HG03432 (cell line): Measurements from ENCODE around the gene KPNA1.

Source experiments
- ATAC-seq: cut with Tn5 transposase; IDR thresholded peaks from one replicate; pipeline ENCODE4 v1.9.1; 2021; ENCODE audit warnings: mild to moderate bottlenecking, moderate library complexity; ENCODE audit not compliant: unreplicated experiment

The KPNA1 gene

DNA sequence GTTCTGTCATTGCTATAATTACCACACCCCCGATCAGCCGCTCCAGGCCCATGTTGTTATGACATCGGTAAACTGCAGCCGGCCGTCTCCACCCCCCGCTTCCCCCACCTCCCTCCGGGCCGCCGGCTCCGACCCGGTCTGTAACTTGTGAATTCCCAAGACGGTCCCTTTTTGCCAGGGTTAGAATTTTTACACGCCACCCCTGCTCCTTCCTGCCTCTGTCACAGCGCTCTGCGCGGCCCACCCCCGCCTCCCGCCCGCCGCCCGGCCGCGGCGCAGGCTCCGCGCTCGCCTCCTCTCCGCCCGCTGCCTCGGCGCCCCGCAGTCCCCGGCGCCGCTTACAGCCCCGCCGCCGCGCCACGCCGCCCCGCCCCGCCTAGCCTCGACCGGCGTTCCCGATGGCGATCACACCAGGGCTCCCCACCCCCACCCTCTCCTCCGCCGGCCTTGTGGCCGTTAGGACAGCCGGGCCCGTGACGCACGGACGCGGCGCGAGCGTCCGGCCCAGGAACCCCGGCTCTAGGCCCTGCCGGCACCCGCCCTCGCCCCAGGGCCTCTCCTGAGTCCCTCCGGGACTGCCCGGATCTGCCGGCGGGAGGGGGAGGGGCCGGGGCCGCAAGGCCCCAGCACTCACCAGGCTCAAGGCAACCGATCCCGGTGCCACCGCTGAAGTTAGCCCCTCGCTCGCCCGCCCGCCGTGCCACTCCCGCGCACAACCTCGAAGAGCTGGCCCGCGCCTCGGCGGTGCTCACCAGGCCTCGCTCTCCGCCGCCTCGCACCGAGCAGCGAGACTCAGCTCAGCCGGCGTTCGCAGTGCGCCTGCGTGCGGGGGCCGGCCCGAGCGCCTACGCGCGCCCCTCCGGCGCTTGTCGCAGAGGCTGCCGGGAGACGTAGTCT lies at the start of gene KPNA1:
Gene KPNA1 (minus strand): TSS at position 817 of the 897 bp plus-strand sequence. CDS start 18,374 bp downstream, outside the sequence.
- ATAC-seq = peak; percentile 88

DNA sequence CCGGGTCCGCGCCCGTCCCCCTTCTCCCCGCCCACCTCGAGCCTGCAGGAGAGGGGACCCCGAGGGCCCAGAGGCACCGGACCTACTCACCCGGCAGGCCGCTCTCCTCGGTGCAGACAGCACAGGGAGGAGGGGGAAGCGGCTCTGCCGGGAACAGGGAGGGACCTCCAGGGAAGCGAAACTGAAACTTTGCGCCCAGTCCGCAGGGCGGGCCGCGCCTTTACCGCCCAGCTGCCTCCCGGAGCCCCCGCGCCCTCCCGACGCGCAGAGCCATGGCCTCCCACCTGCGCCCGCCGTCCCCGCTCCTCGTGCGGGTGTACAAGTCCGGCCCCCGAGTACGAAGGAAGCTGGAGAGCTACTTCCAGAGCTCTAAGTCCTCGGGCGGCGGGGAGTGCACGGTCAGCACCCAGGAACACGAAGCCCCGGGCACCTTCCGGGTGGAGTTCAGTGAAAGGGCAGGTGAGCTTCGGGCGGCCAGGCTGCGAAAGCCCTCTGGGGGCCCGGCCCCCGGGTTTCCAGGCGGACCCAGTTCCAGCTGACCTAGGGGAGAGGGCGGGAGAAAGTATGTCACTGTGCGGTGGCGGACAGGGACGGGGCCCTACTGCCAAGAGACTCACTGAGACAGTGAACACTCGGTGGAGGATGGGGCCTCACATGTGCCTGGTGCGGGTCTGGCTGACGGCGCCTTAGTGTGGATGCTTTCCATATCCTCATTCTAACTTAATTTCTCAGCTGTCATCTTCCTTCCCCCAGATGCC lies 49.6 kb upstream of the KPNA1 start, which contains the start of the genes DTX3L and PARP9:
Gene DTX3L (plus strand): TSS at position 184 of the 758 bp plus-strand sequence. CDS start 89 bp downstream, at position 273.
Gene PARP9 (minus strand): TSS at position 146 of the 758 bp plus-strand sequence. CDS start 4,680 bp downstream, outside the sequence.
- ATAC-seq = peak; percentile 78

DNA sequence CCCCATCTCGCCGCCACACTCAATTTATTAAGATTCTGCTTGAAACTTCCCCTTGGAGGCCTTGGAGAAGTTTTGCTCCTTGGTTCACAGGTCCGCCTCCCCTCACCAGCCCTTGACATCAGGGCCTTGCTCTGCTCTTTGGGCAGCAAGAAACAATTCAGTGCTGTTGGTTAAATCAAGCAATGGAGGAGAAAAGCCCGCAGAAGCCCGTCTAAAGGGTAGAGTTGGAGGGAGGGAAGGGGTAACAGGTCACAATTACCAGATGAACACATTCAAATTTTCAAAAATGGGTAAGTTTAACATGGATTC lies 48.9 kb upstream of the KPNA1 start:
- ATAC-seq = peak; percentile 22

DNA sequence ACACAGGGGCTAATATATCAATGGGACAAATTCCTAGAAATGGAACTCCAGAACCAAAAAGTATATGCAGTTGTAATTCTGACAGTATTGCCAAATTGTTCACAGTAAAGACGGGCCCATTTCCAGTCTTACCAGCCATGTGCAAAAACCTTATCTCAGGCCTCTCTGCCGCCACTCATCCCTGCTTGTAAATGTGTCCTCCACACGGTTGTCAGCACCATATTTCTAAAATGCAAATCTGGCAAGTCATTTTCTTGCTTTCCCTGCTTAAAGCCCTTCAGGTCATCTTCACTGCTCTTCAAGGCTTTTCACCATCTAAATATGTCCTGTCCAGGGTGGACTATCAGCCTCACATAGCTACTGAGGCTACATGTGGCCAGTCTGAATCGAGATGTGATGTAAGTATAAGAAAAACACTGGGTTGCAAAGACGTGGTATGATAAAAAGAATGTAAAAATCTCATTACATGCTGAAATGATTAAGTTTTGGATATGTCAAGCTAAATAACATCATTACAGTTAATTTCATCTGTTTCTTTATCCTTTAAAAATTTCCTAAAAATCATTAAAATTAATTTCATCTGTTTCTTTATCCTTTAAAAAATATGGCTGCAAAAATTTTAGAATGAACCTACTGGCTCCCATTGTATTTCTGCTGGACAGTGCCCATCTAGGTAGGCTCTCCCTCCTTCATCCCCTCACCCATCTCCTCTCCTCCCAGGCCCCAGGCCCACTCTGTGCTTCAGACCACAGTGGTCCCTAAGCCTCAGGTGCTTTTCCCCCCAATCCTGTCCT lies 48.4 kb upstream of the KPNA1 start:
- ATAC-seq = no peak

DNA sequence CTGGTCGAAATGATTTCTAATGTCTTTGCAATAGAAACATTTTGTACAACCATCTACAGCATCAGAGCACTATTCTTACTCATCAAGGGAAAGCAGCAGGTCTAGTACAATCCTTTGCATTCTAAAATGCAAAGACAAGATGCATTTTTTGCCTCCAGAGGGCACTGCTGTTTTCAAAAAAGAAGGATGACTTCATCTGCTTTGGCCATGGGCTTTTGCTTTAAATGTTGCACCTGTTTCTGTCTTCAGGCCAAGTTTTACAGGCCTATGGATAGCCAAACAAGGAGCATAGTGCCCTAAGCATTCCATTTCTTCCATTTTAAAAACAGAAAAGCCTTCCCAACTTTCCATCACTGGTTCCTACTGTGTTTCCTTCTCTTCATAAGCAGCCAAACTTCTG lies 45.9 kb upstream of the KPNA1 start:
- no peak for ATAC-seq

DNA sequence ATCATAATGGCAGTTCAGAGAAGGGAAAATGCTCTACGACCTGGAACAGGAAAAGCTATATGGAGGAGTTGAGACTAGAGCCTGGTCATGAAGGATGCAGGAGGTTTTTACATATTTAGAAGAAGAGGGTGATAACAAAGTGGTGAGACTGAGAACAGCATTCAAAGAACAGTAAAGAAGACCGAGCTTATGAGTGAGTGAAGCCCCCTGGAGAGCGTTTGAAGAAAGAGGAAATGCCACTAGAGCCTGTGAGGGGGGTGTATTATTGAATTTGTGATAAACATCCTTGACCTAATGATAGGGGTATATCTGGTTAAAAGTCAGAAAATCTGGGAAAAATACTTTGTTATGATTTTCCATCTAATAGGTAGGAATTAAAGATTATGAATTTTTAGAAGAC lies 45.2 kb upstream of the KPNA1 start:
- ATAC-seq = no peak

DNA sequence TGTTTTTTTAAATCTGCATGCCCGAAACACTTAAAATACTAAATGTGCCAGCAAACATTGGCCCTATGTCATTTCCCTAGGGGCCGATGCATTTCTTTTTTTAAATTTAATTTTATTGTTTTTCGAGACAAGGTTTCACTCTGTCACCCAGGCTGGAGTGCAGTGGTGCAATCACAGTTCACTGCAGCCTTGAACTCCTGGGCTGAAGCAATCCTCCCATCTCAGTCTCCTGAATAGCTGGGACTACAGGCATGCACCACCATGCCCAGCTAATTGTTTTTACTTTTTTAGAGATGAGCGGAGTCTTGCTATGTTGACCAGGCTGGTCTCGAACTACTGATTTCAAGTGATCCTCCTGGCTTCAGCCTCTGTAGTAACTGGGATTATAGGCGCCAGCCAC lies 43.9 kb upstream of the KPNA1 start:
- ATAC-seq = no peak

DNA sequence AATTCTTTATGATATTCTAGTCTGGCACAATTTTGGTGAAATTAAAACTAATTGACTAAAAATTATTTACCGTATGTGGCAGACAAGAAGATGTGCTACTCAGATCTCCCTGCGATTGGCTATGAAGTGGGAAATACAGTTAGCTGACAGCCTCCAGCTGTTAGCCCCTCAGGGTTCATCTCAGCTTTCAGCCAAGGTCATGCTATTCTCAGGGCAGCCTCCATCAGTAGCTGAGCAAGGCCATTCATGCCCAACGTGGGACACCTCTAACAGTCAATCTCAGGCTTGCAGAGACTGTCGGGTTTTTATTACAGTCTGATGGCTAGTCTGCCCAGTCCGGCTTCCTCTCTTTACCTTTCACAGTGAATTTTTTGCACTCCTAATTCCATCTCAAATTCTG lies 42.6 kb upstream of the KPNA1 start:
- ATAC-seq = no peak

DNA sequence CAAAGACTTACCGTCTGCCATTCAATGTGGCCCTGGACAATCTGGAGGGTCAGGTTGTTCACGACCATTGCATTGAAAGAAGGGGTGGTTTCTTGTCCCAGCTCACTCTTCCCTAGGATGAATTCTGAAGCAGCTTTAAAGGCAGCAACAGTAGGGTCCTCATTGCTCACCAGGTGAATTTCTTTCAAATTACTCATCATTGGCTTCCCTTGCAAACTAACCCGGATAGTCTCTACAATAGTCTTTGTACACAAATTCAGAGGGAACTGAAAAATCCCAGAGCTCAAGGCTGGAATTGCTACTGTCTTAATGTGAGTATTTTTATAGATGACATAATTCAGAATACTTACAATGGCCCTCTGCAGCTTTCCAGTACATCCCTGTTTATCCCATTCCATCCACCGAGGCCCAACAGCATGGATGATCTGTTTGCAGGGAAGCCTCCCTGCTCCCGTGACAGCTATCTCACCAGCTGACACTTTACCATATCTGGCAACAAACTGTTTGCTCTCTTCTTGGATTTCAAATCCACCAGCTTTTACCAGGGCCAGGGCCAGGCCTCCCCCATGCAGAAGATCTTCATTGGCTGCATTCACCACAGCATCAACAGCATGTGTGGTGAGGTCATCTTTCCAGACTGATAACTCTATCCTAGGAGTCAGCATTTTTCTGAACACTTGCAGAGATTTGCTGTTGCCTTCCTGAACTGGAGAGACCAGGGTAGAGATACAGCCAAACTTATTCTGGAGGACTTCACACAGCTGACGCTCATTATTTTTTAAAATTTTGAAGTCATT lies 40.7 kb upstream of the KPNA1 start:
- ATAC-seq = no peak

DNA sequence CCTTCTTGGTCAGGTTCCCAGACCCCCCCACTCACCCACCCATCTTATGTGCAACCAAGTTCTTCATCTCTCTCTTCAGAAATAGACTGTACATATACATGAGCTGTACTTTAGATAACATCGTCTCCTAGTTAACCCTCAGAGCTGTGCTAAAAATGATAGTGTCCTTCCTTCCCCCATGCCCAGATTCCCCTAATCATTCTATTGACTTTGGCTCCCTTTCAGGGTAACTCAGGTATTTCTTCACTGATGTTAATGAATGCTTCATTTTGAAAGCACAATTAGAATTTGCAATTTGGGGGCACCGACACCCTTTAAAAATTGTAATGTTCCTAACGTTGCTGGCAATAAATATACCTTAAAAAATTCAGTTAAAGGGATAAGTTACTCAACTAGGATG lies 38.4 kb upstream of the KPNA1 start:
- no peak for ATAC-seq

DNA sequence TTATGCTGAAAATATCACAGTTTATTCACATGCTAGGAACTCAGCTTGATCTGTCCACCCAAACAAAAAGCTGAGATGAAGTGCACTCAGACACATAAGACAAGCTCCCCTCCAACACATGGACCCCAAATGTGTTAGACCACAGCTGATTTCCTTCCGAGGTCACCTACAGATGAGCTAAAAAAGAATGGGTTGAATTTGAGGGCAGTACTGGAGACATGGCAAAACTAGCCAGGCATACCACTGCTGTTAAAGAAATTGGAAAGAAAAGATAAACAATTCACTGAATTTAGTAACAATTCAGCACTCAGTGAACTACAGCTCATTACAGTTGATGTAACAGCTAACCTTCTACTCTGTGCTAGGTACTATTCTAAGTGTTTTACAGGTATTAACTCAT lies 33.9 kb upstream of the KPNA1 start:
- ATAC-seq = no peak

DNA sequence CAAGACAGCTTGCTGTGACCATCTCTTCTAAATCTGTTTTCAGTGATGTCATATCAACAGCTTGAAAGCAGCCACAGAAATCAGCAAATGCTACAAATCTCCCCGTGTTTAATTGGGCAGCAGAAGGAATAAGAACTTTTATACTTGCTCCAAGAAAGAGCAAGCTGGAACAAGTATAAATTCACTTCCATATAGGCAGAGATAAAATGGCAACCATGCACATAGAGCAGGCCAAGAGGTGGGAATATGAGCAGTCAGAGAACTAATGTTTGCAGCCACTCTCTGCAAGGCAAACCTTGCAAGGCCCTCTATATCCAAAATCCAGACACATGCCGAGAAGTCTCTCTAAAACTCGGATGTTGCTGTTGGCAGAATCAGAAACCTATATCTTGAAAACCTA lies 33.3 kb upstream of the KPNA1 start:
- no peak for ATAC-seq

DNA sequence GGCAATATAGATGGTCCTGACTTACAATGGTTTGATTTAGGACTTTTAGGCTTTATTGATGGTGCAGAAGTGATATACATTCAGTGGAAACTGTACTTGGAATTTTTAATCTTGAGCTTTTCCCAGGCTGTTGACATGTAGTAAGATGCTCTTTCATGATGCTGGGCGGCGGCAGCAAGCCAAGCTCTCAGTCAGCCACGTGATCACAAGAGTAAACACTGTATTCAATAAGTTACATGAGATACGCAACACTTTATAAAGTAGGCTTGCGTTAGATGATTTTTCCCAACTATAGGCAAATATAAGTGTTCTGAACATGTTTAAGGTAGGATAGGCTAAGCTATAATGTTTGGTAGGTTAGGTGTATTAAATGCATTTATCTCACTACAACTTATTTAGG lies 31.4 kb upstream of the KPNA1 start:
- no peak for ATAC-seq

DNA sequence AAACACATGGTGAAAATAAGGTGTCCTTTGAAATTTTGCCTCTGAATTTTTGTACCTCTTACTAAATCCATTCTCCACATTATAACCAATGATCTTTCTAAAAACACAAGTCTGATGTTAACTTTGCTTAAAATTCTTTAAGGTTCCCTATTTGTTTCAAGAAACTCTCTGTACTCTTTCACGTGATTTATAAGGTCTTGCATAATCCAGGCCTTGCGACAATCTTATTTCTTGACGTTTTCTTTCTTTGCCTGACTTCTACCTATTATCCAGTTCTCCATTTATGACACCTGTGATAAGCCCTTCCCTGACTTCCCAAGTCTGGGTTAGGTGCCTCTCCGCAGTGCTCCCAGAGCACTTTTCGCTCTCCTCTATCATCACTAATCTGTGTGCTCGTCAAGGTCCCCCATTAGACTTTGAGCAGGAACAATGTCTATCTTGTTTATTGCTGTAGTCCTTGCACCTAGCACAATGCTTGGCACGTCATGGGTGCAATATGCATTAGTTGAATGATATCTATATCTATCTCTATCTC lies 24.3 kb upstream of the KPNA1 start:
- no peak for ATAC-seq

DNA sequence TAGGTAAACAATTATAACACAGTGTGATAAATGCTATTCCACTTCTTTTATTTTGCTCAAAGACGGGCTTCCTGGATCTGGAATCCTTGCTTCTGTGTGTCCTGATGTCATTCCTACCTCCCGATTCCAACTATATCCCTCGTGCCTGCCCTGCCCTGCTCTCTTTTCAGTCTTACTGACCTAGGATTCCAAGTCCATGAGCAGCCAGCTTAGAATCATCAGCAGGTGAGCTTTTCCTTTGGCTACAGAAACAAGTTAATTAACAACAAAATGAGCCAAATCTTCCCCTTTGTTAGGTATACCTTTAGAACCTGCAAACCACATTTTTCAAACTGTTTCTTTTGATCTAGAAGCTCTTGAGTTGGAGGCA lies 21.9 kb upstream of the KPNA1 start:
- ATAC-seq = no peak

DNA sequence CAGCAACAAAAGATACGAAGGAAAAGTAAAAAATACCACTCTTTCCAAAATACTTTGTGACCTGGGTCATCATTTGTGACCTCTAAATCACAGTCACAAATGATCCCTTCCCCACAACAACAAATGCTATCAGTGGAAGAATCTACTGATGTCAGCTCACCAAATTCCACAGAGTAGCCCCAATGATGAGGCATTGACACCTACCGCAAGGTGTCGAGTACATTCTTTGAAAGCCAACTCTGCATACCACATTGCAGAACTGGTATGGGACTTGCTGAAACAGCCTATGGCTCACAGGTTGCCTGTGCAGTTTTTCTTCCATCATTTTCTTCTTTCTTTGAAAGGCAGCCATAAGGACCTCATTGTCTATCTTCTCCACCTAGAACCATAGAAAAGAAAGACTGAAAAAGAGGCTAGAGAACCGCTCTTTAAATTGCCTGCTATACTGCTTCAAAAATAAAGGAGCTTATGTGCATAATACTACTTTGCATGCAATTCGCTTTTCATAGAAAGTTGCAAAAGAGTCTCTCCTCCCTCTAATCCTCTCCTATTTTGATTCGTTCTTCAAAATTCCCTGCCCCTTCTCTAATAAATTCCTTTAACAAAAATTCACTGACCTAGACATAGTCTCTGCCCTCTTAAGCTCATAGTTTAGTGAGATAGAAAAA lies 21.4 kb upstream of the KPNA1 start:
- ATAC-seq = no peak

DNA sequence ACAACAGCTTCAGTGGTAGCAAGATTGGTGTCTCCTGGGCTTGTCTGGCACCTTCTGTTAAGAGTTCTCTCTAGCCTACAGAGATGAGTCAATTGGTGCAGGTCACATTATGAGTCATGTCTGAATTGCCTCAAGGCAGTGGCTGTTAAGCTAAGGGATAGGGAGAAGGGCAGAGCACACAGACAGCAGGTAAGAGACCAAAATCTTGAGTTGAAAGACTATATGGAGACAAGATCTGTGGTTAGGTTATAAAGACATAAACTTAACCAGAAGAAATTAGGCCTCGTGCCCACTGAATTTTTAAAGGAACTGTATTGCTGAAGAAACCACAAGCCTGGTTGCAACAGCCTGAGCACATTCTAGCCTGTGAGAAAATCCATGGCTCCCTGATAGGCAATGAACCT lies 19.2 kb upstream of the KPNA1 start:
- ATAC-seq = peak; percentile 100

DNA sequence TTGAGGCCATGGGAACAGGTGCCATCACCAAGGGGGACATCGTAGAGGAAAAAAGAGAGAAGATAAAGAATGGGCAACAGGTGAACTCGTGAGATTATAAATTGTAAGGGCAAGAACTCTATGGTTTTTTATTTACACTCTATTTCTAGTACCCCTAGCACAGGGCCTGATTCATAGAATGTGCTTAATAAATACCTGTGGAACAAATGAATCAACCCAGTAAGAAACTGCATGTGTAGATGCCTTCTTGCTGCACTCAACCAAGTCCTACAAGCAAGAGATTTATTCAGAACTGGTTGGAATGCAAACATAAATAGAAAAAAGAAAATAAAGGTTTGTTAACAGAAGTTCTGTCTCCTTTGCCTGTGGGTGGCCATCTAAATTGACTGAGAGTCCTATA lies 18.7 kb upstream of the KPNA1 start:
- no peak for ATAC-seq

DNA sequence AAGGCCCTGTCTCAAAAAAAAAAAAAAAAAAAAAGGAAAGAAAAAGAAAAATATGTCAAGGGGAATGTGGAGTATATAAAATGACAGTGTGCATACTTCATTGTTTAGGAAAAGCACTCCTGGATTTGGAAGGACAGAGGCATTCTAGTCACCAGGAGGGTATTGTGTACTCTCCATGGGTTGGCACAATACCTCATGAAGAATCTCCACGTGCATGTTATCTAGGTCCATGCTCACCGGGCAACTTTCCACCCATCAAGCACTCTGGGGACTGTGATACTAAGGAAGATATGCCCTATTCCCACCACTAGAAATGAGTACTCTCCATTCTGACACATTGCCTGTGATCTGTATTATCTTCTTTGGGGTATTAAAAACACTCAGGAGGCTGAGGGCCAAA lies 15.4 kb upstream of the KPNA1 start:
- ATAC-seq = no peak

DNA sequence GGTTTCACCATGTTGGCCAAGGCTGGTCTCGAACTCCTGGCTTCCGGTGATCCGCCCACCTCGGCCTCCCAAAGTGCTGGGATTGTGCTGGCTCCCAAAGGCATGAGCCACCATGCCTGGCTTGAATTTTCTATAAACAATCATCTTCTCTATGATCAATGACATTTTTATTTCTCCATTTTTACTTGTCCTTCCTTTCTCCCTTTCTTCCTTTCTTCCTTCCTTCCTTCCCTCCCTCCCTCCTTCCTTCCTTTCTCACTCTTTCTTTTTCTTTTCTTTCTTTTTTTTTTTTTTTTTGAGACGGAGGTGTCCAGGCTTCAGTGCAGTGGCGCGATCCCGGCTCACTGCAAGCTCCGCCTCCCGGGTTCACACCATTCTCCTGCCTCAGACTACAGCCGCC lies 8.6 kb upstream of the KPNA1 start:
- no peak for ATAC-seq
